ENCODE results near the gene DOC2A. TPM values are rescaled to one million over a fixed set of nuclear protein-coding genes. Genes with fewer than 3 reads are reported as not detected.

Gene DOC2A
- 1 to 10 TPM; 3.0 to 6.4 TPM for total RNA-seq

GRCh38 chr16:30010844-30011713, at the start of gene DOC2A:
TSS of gene DOC2A (minus strand) at chr16:30011027. CDS start at chr16:30010222, 805 bp downstream.
- DNase-seq (ENCODE audit: low spot score), result no peak
- Histone ChIP-seq H3K36me3 (no peaks in the 10 kb centered on the region), H3K27me3 (replicated peaks; ENCODE audit: insufficient read depth) (peaks cover 13% of the 10 kb centered on the region), H3K27ac (no peak within 1 kb of the TSS), H3K4me3 (peak within 1 kb of the TSS; percentile 14 to 32), H3K9me3 (no peaks in the 10 kb centered on the region), H3K4me1 (replicated peaks) (no peaks in the 10 kb centered on the region)
- under 1% methylated on average over 82 of the region's 99 CpGs for WGBS
- no peak for TF ChIP-seq POLR2AphosphoS5 (IDR thresholded peaks at IDR 0.05)
- no peak for TF ChIP-seq POLR2A (IDR thresholded peaks at IDR 0.05)
- TF ChIP-seq CTCF (IDR thresholded peaks at IDR 0.05), result no peak
- intact Hi-C loops (cut with DNase I), result no loop called here

DNA sequence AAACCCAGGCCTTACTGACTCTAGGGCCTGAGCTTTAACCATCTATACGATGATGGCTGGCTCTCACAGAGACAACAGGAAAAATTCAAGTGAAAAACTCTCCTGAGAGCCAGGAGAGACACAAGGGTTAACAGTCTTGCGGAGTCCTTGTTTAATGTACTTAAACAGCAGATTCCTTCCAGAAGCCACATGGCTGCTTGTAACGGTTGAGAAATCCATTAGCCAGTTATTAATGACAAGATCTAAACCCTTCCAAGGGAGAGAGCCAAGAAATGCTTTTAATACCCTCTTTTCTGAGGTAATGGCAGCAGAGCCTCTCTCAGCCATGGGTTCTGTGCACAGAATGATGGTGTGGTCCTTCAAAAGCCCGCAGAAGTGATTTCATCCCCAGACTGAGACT, 49.5 kb upstream of the DOC2A start:
- Histone ChIP-seq H3K9me3 (no peaks in the 10 kb centered on the region), H3K4me3 (no peak overlapping the region), H3K27me3 (replicated peaks; ENCODE audit: insufficient read depth) (no peaks in the 10 kb centered on the region), H3K4me1 (replicated peaks) (peaks cover 12% of the 10 kb centered on the region), H3K27ac (peak overlapping the region in 1 of 2 donors; percentile 4), H3K36me3 (no peaks in the 10 kb centered on the region)
- no peak for DNase-seq (ENCODE audit: low spot score)
- intact Hi-C loops (cut with DNase I), result loop anchor here (10.0 kb wide), 1 partner anchor 594 kb away; the partner anchor contains the start of genes FBRS and PRR14
- TF ChIP-seq POLR2A (IDR thresholded peaks at IDR 0.05) (no peak), POLR2AphosphoS5 (IDR thresholded peaks at IDR 0.05) (no peak), CTCF (IDR thresholded peaks at IDR 0.05) (no peak)
- WGBS, result 64% methylated on average over 4 of the region's 4 CpGs

GRCh38 chr16:30054959-30055553, 44.2 kb upstream of the DOC2A start:
- TF ChIP-seq POLR2AphosphoS5 (IDR thresholded peaks at IDR 0.05), result peak; percentile 47
- no peak for TF ChIP-seq POLR2A (IDR thresholded peaks at IDR 0.05)
- TF ChIP-seq CTCF (IDR thresholded peaks at IDR 0.05), result peak in 1 of 4 experiments; percentile 38
- H3K27ac ChIP-seq, result no peak overlapping the region
- DNase-seq (ENCODE audit: low spot score), result peak; percentile 64

DNA sequence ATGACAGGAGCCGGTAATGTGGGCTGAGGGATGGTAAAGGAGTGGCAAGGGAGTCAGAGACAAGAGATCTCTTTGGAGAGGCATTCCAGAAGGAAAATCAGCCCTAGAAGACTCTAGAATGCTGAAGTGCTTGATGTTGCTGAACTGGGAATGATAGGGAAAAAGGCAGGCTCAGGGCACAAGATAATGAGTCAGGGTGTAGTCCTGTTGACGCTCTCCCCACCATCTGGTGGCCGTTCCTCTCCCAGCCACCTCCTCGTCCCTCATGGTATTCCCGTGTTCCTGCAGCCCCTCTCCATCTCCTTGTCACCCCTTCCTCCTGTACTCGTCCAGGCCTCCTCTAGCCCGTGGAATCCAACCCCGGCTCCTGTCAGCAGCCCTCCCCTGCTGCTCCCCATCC, 43.6 kb upstream of the DOC2A start:
- H3K9me3 ChIP-seq, result no peaks in the 10 kb centered on the region
- H3K27me3 ChIP-seq (replicated peaks; ENCODE audit: insufficient read depth), result no peaks in the 10 kb centered on the region
- no peak overlapping the region for H3K4me3 ChIP-seq
- 80% methylated on average over 8 of the region's 8 CpGs for WGBS
- DNase-seq (ENCODE audit: low spot score), result no peak
- H3K4me1 ChIP-seq (replicated peaks), result peaks cover 4% of the 10 kb centered on the region
- H3K27ac ChIP-seq, result no peak overlapping the region
- H3K36me3 ChIP-seq, result no peaks in the 10 kb centered on the region
- intact Hi-C loops (cut with DNase I), result no loop called here
- TF ChIP-seq POLR2AphosphoS5 (IDR thresholded peaks at IDR 0.05), result no peak

More at GRCh38 chr16:30054959-30055553, 44.2 kb upstream of the DOC2A start:
- H3K36me3 ChIP-seq, result no peaks in the 10 kb centered on the region
- intact Hi-C loops (cut with DNase I), result no loop called here
- H3K9me3 ChIP-seq, result no peaks in the 10 kb centered on the region
- no peaks in the 10 kb centered on the region for H3K27me3 ChIP-seq (replicated peaks; ENCODE audit: insufficient read depth)
- 38% methylated on average over 9 of the region's 10 CpGs for WGBS
- H3K4me1 ChIP-seq (replicated peaks), result peaks cover 4% of the 10 kb centered on the region
- no peak overlapping the region for H3K4me3 ChIP-seq

GRCh38 chr16:30053376-30054015, 42.7 kb upstream of the DOC2A start:
- 4% methylated on average over 19 of the region's 19 CpGs for WGBS
- intact Hi-C loops (cut with DNase I), result no loop called here
- H3K4me3 ChIP-seq, result peak overlapping the region; percentile 52 to 65
- H3K4me1 ChIP-seq (replicated peaks), result peaks cover 4% of the 10 kb centered on the region
- H3K36me3 ChIP-seq, result no peaks in the 10 kb centered on the region
- DNase-seq (ENCODE audit: low spot score), result no peak
- H3K27me3 ChIP-seq (replicated peaks; ENCODE audit: insufficient read depth), result no peaks in the 10 kb centered on the region
- peak overlapping the region in 1 of 2 donors; percentile 2 for H3K27ac ChIP-seq
- H3K9me3 ChIP-seq, result no peaks in the 10 kb centered on the region
- TF ChIP-seq CTCF (IDR thresholded peaks at IDR 0.05) (no peak), POLR2AphosphoS5 (IDR thresholded peaks at IDR 0.05) (no peak), POLR2A (IDR thresholded peaks at IDR 0.05) (no peak)
